Right atrium auricular region (tissue), 2 donors: ENCODE results near the gene ZBTB43. TPM values are rescaled to one million over a fixed set of nuclear protein-coding genes. Genes with fewer than 3 reads are reported as not detected.

Source experiments
- DNase-seq: peaks from one replicate; pipeline ENCODE4 v3.0.0-alpha.2; 2019; ENCODE audit warnings: low spot score
- H3K27ac ChIP-seq, 2 donors: fragments of 200-600 bp; sonication (generic); 1 replicate in 1 of 2; 2 replicates in 1 of 2; pipeline ENCODE4 v1.5.1; 2016 to 2019
- H3K27me3 ChIP-seq, 2 donors: fragments of 200-600 bp; sonication (generic); one replicate each; pipeline versions ENCODE4 v1.5.1 to v1.6.0; 2017 to 2019
- H3K36me3 ChIP-seq: fragments of 200-600 bp; sonication (generic); one replicate; pipeline ENCODE4 v1.5.1; 2016
- H3K4me1 ChIP-seq, 2 donors: fragments of 200-600 bp; sonication (generic); one replicate each; pipeline versions ENCODE4 v1.5.1 to v1.6.0; 2017 to 2019
- H3K4me3 ChIP-seq, 2 donors: fragments of 200-600 bp; sonication (generic); 1 replicate in 1 of 2; 2 replicates in 1 of 2; pipeline ENCODE4 v1.5.1; 2017 to 2019; ENCODE audit warnings: mild to moderate bottlenecking in 1 of 2, moderate library complexity in 1 of 2
- H3K9me3 ChIP-seq, 2 donors: fragments of 200-600 bp; sonication (generic); one replicate each; pipeline ENCODE4 v1.5.1; 2019
- total RNA-seq, 2 donors: library from RNA; depleted of rRNA; stranded (reverse); fragments of >200 nt; gene quantifications; one replicate each; pipeline ENCODE4 v1.1.0, GENCODE V29; 2016
- TF ChIP-seq, protein P1 (sequence below), 2 donors: fragments of 200-600 bp; sonication (generic); IDR thresholded peaks; one replicate each; pipeline ENCODE4 v1.5.1; 2019; ENCODE audit warnings: antibody characterized with exemption in 2 of 2

ZBTB43 gene
- total RNA-seq, 2 donors from 2014 or later, result 11.8 to 15.1 TPM

DNA sequence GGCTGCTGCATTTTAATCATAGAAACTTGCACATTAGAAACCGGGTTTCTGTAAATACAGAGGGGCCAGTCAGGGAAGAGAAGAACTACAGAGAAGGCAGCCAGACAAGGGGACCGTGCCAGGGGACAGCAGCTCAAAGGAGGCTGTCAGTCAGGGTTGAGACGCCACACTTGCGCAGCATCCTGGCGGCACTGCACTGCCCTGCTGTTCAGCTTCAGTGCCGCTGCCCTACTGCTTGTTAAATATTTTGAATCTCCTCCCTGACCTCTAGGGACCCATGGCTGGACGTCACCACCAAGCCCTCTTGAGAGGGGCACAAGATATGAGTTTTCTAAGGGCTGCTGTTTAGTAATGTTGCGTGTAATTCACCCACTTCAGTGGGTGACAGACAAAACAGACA, 43.6 kb upstream of the ZBTB43 start:
- TF ChIP-seq, protein P1, sequence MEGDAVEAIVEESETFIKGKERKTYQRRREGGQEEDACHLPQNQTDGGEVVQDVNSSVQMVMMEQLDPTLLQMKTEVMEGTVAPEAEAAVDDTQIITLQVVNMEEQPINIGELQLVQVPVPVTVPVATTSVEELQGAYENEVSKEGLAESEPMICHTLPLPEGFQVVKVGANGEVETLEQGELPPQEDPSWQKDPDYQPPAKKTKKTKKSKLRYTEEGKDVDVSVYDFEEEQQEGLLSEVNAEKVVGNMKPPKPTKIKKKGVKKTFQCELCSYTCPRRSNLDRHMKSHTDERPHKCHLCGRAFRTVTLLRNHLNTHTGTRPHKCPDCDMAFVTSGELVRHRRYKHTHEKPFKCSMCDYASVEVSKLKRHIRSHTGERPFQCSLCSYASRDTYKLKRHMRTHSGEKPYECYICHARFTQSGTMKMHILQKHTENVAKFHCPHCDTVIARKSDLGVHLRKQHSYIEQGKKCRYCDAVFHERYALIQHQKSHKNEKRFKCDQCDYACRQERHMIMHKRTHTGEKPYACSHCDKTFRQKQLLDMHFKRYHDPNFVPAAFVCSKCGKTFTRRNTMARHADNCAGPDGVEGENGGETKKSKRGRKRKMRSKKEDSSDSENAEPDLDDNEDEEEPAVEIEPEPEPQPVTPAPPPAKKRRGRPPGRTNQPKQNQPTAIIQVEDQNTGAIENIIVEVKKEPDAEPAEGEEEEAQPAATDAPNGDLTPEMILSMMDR (IDR thresholded peaks at IDR 0.05), result no peak
- no peak overlapping the region for H3K27ac ChIP-seq
- no peaks in the 10 kb centered on the region for H3K36me3 ChIP-seq
- H3K4me1 ChIP-seq, result no peaks in the 10 kb centered on the region
- H3K9me3 ChIP-seq, result no peaks in the 10 kb centered on the region
- no peak overlapping the region for H3K4me3 ChIP-seq
- H3K27me3 ChIP-seq, result no peaks in the 10 kb centered on the region
- DNase-seq, result no peak

DNA sequence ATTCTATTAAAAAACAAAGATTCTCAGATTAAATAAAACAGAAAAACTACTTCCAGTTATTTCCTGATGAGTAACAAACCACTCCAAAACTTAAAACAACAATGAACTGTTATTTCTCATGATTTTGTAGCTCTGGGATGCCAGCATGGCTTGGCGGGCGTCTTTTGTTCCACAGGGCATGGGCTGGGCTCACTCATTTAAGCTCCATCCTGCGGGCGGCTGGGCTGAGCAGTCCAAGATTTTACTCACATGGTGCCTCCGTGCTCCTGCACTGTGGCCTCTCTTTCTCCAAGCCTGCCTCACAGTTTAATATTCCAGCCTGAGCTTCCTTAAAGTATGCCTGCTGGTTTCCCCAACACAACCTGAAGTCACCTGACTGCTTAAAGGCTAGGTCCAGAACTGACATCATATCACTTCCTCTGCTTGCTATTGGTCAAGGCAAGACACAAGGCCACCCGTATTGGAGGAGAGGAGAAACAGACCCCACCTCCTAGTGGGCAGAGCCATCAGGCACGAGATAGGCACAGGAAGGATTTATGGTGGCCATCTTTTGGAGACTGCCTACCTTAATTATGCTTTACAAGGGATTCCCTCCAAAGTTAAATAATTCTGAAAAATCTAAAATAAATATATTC, 41.6 kb upstream of the ZBTB43 start:
- Histone ChIP-seq H3K27ac (no peak overlapping the region), H3K36me3 (no peaks in the 10 kb centered on the region), H3K27me3 (no peaks in the 10 kb centered on the region), H3K4me3 (no peak overlapping the region), H3K4me1 (no peaks in the 10 kb centered on the region), H3K9me3 (no peaks in the 10 kb centered on the region)
- TF ChIP-seq, protein P1 (IDR thresholded peaks at IDR 0.05), result no peak
- DNase-seq, result no peak

DNA sequence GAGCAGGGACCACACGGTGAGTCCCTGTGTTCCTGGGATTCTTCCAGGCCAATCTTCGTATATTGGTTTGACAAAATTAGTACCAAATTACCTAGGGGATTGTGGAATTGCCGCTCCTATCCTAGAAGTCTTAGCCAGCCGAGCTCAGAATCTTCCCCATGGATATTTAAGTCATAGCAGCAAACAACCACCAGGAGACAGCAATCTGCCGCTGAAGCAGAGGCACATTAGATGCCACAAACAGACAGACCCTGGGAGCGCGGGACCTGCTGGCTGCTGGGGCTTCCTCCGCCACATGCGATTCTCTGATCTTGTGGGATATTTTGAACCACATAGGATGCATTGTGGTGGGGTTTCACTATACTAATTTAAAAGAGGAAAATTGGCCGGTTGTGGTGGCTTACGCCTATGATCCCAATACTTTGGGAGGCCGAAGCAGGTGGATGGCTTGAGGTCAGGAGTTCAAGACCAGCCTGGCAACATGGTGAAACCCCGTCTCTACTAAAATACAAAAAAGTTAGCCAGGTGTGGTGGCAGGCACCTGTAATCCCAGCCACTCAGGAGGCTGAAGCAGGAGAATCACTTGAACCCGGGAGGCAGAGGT, 31.7 kb upstream of the ZBTB43 start:
- DNase-seq, result no peak
- H3K4me3 ChIP-seq, result no peak overlapping the region
- H3K27ac ChIP-seq, result no peak overlapping the region
- no peaks in the 10 kb centered on the region for H3K4me1 ChIP-seq
- H3K27me3 ChIP-seq, result peaks cover 0 to 6% of the 10 kb centered on the region in 2 donors
- H3K36me3 ChIP-seq, result no peaks in the 10 kb centered on the region
- H3K9me3 ChIP-seq, result peaks cover 0 to 7% of the 10 kb centered on the region in 2 donors
- TF ChIP-seq, protein P1 (IDR thresholded peaks at IDR 0.05), result peak in 1 of 2 donors; percentile 55

DNA sequence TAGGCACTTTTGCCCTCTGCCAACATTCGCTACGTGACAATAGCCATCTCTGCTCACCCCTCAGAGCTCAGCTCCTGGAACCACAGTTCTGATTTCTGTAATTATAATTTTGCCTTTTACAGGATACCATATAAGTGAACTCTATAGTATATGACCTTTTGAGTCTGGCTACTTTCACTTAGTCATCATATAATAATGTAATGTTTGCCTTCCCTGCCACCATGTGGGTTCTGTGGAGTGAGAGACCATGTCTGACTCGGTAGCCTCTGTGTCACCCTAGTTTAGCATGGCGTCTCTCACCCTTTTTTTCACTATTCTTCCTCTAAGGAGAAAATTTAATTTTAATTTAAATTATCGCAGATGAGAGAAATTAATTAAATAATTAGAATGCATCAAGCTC, 28.9 kb upstream of the ZBTB43 start:
- no peaks in the 10 kb centered on the region for H3K36me3 ChIP-seq
- no peaks in the 10 kb centered on the region for H3K4me1 ChIP-seq
- no peaks in the 10 kb centered on the region for H3K9me3 ChIP-seq
- no peak for DNase-seq
- TF ChIP-seq, protein P1 (IDR thresholded peaks at IDR 0.05), result no peak
- no peak overlapping the region for H3K4me3 ChIP-seq
- H3K27ac ChIP-seq, result no peak overlapping the region
- peaks cover 0 to 6% of the 10 kb centered on the region in 2 donors for H3K27me3 ChIP-seq

DNA sequence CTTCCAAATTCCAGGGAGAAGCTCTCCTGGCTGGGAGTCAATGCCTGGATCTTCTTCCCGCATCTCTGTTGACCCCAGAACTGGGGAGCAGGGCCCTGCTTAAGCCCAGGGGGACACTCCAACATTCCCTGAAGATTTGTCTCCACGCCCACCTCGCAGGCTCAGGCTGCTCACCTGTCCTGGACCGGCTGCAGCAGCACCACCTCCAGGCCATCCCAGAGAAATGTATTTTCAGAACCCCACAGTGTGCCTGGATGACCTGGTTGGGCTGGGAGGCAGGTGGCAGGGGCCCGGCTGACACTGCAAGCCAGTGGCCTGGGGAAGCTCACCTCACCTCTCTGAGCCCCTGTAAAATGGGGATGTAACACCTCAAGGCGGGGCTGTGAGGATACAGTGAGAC, 27.1 kb upstream of the ZBTB43 start:
- peaks cover 0 to 6% of the 10 kb centered on the region in 2 donors for H3K27me3 ChIP-seq
- H3K4me3 ChIP-seq, result no peak overlapping the region
- H3K4me1 ChIP-seq, result peaks cover 0 to 8% of the 10 kb centered on the region in 2 donors
- H3K27ac ChIP-seq, result no peak overlapping the region
- DNase-seq, result no peak
- TF ChIP-seq, protein P1 (IDR thresholded peaks at IDR 0.05), result no peak
- H3K9me3 ChIP-seq, result no peaks in the 10 kb centered on the region
- no peaks in the 10 kb centered on the region for H3K36me3 ChIP-seq
